Ishikawa (cell line): ENCODE results near the gene ZBTB11.

ENCODE experiments used
- CEBPB ChIP-seq: IDR thresholded peaks from 2 replicates; pipeline ENCODE4 v1.6.1; 2012
- CREB1 ChIP-seq: IDR thresholded peaks from 2 replicates; pipeline ENCODE4 v1.6.1; 2012; ENCODE audit warnings: low read depth
- EGR1 ChIP-seq: IDR thresholded peaks from 2 replicates; pipeline ENCODE4 v1.6.1; 2012
- EP300 ChIP-seq: IDR thresholded peaks from 2 replicates; pipeline ENCODE4 v1.6.1; 2012; ENCODE audit warnings: borderline replicate concordance
- FOXM1 ChIP-seq: IDR thresholded peaks from 2 replicates; pipeline ENCODE4 v1.6.1; 2012; ENCODE audit warnings: low read depth, borderline replicate concordance
- MAX ChIP-seq: IDR thresholded peaks from 2 replicates; pipeline ENCODE4 v1.6.1; 2012
- NFIC ChIP-seq: IDR thresholded peaks from 2 replicates; pipeline ENCODE4 v1.6.1; 2012
- RAD21 ChIP-seq: IDR thresholded peaks from 2 replicates; pipeline ENCODE4 v1.6.1; 2012; ENCODE audit warnings: low read depth
- REST ChIP-seq: IDR thresholded peaks from 2 replicates; pipeline ENCODE4 v1.6.1; 2012; ENCODE audit warnings: low read depth, mild to moderate bottlenecking
- TAF1 ChIP-seq: IDR thresholded peaks from 2 replicates; pipeline ENCODE4 v1.6.1; 2012; ENCODE audit warnings: low read depth, mild to moderate bottlenecking
- TCF12 ChIP-seq: IDR thresholded peaks from 2 replicates; pipeline ENCODE4 v1.6.1; 2012; ENCODE audit warnings: low read depth
- TEAD4 ChIP-seq: IDR thresholded peaks from 2 replicates; pipeline ENCODE4 v1.6.1; 2012
- USF1 ChIP-seq: IDR thresholded peaks from 2 replicates; pipeline ENCODE4 v1.6.1; 2012
- YY1 ChIP-seq: IDR thresholded peaks from 2 replicates; pipeline ENCODE4 v1.6.1; 2012; ENCODE audit warnings: low read depth
- ZBTB7A ChIP-seq: IDR thresholded peaks from 2 replicates; pipeline ENCODE4 v1.6.1; 2012; ENCODE audit warnings: low read depth

ZBTB11 gene

DNA sequence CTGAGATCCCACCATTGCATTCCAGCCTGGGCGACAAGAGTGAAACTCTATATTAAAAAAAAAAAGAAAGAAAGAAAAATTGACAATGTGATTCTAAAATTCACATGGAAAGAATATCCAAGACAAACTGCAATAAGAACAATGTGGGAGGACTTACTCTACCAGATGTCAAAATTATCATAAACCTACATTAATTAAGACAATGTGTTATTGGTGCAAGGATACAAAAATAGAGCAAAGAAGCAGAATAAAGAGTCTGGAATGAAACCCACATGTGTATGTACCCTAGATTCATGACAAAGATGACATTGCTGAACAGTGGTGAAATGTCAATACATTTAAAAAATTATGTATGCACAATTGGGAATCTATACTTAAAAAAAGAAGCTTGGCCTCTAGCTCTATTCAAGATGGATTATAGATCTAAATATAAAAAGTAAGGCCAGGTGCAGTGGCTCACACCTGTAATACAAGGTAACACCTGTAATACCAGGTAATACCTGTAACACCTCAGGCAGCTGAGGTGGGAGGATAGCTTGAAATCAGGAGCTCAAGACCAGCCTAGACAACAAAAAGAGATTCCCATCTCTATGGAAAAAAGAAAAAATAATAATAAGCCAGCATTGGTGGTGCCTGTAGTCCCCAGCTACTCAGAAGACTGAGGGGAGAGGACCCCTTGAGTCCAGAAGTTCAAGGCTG lies 45.7 kb downstream of the ZBTB11 start:
- TF ChIP-seq MAX: no peak

GRCh38 chr3:101629219-101629618 lies 47.7 kb downstream of the ZBTB11 start:
- no peak for TF ChIP-seq RAD21
- no peak for TF ChIP-seq EGR1
- TF ChIP-seq CEBPB: no peak
- no peak for TF ChIP-seq ZBTB7A
- TF ChIP-seq TAF1: no peak
- no peak for TF ChIP-seq USF1
- no peak for TF ChIP-seq NFIC
- TF ChIP-seq TCF12: no peak
- TF ChIP-seq EP300: no peak
- TF ChIP-seq MAX: no peak
- no peak for TF ChIP-seq REST
- TF ChIP-seq CREB1: no peak
- TF ChIP-seq FOXM1: no peak
- TF ChIP-seq TEAD4: no peak

DNA sequence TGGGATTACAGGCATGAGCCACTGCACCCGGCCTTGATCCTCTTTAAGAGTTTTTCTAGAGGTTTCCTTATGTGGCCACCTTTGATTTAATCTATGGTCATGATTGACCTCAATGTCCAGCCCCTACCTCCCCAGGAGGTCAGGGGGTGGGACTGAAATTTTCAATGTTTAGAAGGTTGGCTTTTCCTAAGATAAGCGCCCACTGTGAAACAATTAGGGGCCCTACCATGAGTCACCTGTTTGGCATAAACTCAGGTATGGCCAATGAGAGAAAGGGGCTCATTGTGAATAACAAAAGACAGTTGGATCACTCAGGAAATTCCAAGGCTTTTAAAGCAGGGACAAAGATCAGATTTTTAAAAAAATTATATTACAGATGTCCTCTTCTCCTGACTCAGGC lies 51.1 kb downstream of the ZBTB11 start:
- TF ChIP-seq FOXM1: no peak
- no peak for TF ChIP-seq ZBTB7A
- TF ChIP-seq CREB1: no peak
- TF ChIP-seq TCF12: no peak
- no peak for TF ChIP-seq CEBPB
- TF ChIP-seq USF1: no peak
- no peak for TF ChIP-seq TEAD4
- TF ChIP-seq TAF1: no peak
- TF ChIP-seq RAD21: no peak
- TF ChIP-seq EP300: no peak

DNA sequence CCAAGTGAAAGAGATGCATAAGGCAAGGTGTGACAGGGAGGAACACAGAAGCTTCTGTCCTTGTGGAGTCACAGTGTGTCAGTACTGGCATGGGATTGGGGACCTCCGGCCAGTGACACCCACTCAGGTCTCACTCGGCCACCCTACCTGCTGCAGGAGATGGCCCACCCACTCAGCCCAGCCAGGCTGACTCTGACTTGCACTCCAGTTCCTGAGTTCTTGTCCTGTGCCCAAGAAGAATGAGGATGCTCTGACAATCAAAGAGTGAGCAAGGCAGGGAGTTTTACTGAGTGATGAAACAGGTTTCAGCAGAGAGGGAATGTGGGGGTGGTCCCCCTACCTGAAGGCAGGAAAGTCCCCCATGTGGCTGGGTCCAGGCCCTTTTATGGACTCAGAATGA lies 52.1 kb downstream of the ZBTB11 start:
- TF ChIP-seq USF1 (no peak), ZBTB7A (no peak), NFIC (no peak)

GRCh38 chr3:101623656-101624055 lies 53.3 kb downstream of the ZBTB11 start:
- TF ChIP-seq YY1 (no peak), ZBTB7A (no peak), CEBPB (no peak), RAD21 (no peak), REST (no peak), TCF12 (no peak), CREB1 (no peak), TEAD4 (no peak), EGR1 (no peak), EP300 (no peak), MAX (no peak), TAF1 (no peak), FOXM1 (no peak), USF1 (no peak)

DNA sequence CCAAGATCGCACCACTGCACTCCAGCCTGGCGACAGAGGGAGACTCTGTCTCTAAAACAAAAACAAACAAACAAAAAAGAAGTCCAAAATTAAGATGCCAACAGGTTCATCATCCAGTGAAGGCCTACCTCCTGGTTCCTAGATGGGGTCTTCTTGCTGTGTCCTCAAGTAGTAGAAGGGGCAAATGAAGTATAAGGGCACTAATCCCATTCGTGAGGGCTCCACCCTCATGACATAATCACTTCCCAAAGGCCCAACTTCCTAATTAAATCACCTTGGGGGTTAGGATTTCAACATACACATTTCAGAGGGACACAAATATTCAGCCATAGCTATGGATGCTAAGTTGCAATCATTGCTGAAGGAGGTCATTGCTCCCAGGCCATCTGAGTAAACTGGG lies 57.2 kb downstream of the ZBTB11 start:
- TF ChIP-seq CREB1 (no peak), REST (no peak), YY1 (no peak), TEAD4 (no peak), FOXM1 (no peak), NFIC (no peak)
